GM19395 (cell line): Measurements from ENCODE around the gene RSPRY1.

ENCODE experiments used
- ATAC-seq: cut with Tn5 transposase; IDR thresholded peaks from one replicate; pipeline ENCODE4 v1.9.1; 2021; ENCODE audit warnings: mild to moderate bottlenecking, moderate library complexity; ENCODE audit not compliant: unreplicated experiment

The RSPRY1 gene

GRCh38 chr16:57216968-57217367 lies 30.8 kb downstream of the RSPRY1 start:
- ATAC-seq, result no peak

GRCh38 chr16:57223057-57223456 lies 36.9 kb downstream of the RSPRY1 start:
- no peak for ATAC-seq

GRCh38 chr16:57224651-57225335 lies 38.7 kb downstream of the RSPRY1 start:
- ATAC-seq, result no peak

GRCh38 chr16:57225978-57226377 lies 39.8 kb downstream of the RSPRY1 start:
- ATAC-seq, result no peak

- ATAC-seq, result no peak
These were observed 40.8 kb downstream of the RSPRY1 start for GRCh38 chr16:57226701-57227621.

- ATAC-seq, result no peak
These were observed 43.0 kb downstream of the RSPRY1 start for GRCh38 chr16:57229079-57229478.

GRCh38 chr16:57231821-57232350 lies 45.8 kb downstream of the RSPRY1 start:
- ATAC-seq, result no peak

GRCh38 chr16:57233944-57234706 lies 48.0 kb downstream of the RSPRY1 start:
- ATAC-seq, result no peak

GRCh38 chr16:57234707-57235092 lies 48.6 kb downstream of the RSPRY1 start:
- ATAC-seq, result no peak

GRCh38 chr16:57235128-57236021 lies 49.2 kb downstream of the RSPRY1 start:
- no peak for ATAC-seq

- no peak for ATAC-seq
These were observed 49.9 kb downstream of the RSPRY1 start for GRCh38 chr16:57236022-57236350.

- no peak for ATAC-seq
These were observed 52.6 kb downstream of the RSPRY1 start for GRCh38 chr16:57238682-57239081.

- ATAC-seq, result no peak
These were observed 53.0 kb downstream of the RSPRY1 start for GRCh38 chr16:57239107-57239506.

GRCh38 chr16:57240851-57241250 lies 54.7 kb downstream of the RSPRY1 start:
- no peak for ATAC-seq

- ATAC-seq, result no peak
These were observed 56.5 kb downstream of the RSPRY1 start for GRCh38 chr16:57242650-57243049.

GRCh38 chr16:57244463-57244766 lies 58.3 kb downstream of the RSPRY1 start:
- ATAC-seq, result peak; percentile 46

- ATAC-seq, result peak; percentile 92
These were observed 58.8 kb downstream of the RSPRY1 start, which contains the start of gene ARL2BP for GRCh38 chr16:57244767-57245471. TSS of gene ARL2BP (plus strand) at chr16:57245259. CDS start at chr16:57245368, 109 bp downstream.

- peak; percentile 36 for ATAC-seq
These were observed 59.5 kb downstream of the RSPRY1 start for GRCh38 chr16:57245472-57246113.

GRCh38 chr16:57251352-57251751 lies 65.2 kb downstream of the RSPRY1 start:
- no peak for ATAC-seq
